OCI-LY7 (cell line): Measurements from ENCODE around the gene PSMF1.

Experiments
- CTCF ChIP-seq: fragments of 200-600 bp; sonication (generic); conservative IDR thresholded peaks from 2 replicates; pipeline ENCODE4 v1.5.1; 2014; ENCODE audit warnings: mild to moderate bottlenecking, antibody characterized with exemption, low read length, moderate library complexity, mixed read lengths
- EZH2phosphoT487 ChIP-seq: fragments of 200-600 bp; sonication (generic); IDR thresholded peaks from 2 replicates; pipeline ENCODE4 v1.6.1; 2018; ENCODE audit warnings: low read depth, borderline replicate concordance, mild to moderate bottlenecking, mixed run types, antibody characterized with exemption, low read length, moderate library complexity, mixed read lengths

DNA sequence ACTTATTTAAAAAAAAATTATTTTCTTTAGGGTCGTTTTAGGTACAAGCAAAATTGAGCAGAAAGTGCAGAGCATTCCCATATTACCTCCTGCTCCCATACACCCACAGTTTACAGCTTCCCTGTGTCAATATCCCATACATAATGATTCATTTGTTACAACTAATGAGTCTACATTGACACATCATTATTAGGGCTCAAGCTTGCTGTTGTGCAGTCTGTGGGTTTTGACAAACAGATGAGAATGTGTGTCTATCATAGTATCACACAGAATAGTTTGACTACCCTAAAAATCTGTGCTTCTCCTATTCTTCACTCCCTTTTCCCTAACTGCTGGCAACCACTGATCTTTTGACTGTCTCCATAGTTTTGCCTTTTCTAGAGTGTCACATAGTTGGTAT, 9.4 kb downstream of the PSMF1 start:
- TF ChIP-seq CTCF (no peak), EZH2phosphoT487 (no peak)
